HUES64 (cell line): Measurements from ENCODE around the gene MTHFS.

Experiments used
- H3K27ac ChIP-seq: 2 replicates; pipeline ENCODE4 v1.7.0; 2013; ENCODE audit warnings: low read depth, low read length, inconsistent platforms
- H3K27me3 ChIP-seq: 2 replicates; pipeline ENCODE4 v1.6.1; 2013; ENCODE audit warnings: mild to moderate bottlenecking, low read length; ENCODE audit not compliant: insufficient read depth
- H3K36me3 ChIP-seq: 2 replicates; pipeline ENCODE4 v1.6.1; 2013; ENCODE audit warnings: mild to moderate bottlenecking, low read length; ENCODE audit not compliant: insufficient read depth
- H3K4me1 ChIP-seq: 2 replicates; pipeline ENCODE4 v1.6.1; 2013; ENCODE audit warnings: mild to moderate bottlenecking, low read length, moderate library complexity; ENCODE audit not compliant: insufficient read depth
- H3K4me3 ChIP-seq: 2 replicates; pipeline ENCODE4 v1.5.1; 2013; ENCODE audit warnings: mild to moderate bottlenecking, low read length, moderate library complexity
- H3K9ac ChIP-seq: 2 replicates; pipeline ENCODE4 v1.6.1; 2013; ENCODE audit warnings: mild to moderate bottlenecking, low read depth, low read length
- H3K9me3 ChIP-seq: 2 replicates; pipeline ENCODE4 v1.6.1; 2013; ENCODE audit warnings: low read depth, low read length; ENCODE audit not compliant: insufficient read depth
- WGBS: fragments of 150-250, 120-280 bp; methylation state at CpG from one replicate; pipeline ENCODE4 v1.1.7; 2013; ENCODE audit warnings: missing lambda C conversion rate; 5-methylcytosine and 5-hydroxymethylcytosine counted together

MTHFS gene

GRCh38 chr15:79834495-79834894 is 62.3 kb downstream of the MTHFS start:
- no peak overlapping the region for H3K9ac ChIP-seq
- H3K27me3 ChIP-seq = no peaks in the 10 kb centered on the region
- H3K9me3 ChIP-seq = no peaks in the 10 kb centered on the region
- H3K27ac ChIP-seq = no peak overlapping the region
- peaks cover 27% of the 10 kb centered on the region; the same call in 1 of the 2 replicates for H3K36me3 ChIP-seq
- no peak overlapping the region for H3K4me3 ChIP-seq
- no peaks in the 10 kb centered on the region for H3K4me1 ChIP-seq
- WGBS = 95% methylated on average over 4 of the region's 4 CpGs

GRCh38 chr15:79832367-79833120 is 64.3 kb downstream of the MTHFS start:
- no peaks in the 10 kb centered on the region for H3K4me1 ChIP-seq
- no peaks in the 10 kb centered on the region for H3K27me3 ChIP-seq
- no peaks in the 10 kb centered on the region for H3K9me3 ChIP-seq
- no peak overlapping the region for H3K27ac ChIP-seq
- 88% methylated on average over 1 of the region's 1 CpG for WGBS
- no peak overlapping the region for H3K4me3 ChIP-seq
- H3K9ac ChIP-seq = no peak overlapping the region
- H3K36me3 ChIP-seq = peaks cover 15% of the 10 kb centered on the region; the same call in 1 of the 2 replicates

GRCh38 chr15:79831604-79832003 is 65.2 kb downstream of the MTHFS start:
- no peak overlapping the region for H3K27ac ChIP-seq
- WGBS = 100% methylated on average over 1 of the region's 1 CpG
- no peaks in the 10 kb centered on the region for H3K4me1 ChIP-seq
- H3K9me3 ChIP-seq = no peaks in the 10 kb centered on the region
- no peak overlapping the region for H3K9ac ChIP-seq
- peaks cover 11% of the 10 kb centered on the region; the same call in 1 of the 2 replicates for H3K36me3 ChIP-seq
- no peaks in the 10 kb centered on the region for H3K27me3 ChIP-seq
- H3K4me3 ChIP-seq = no peak overlapping the region

GRCh38 chr15:79829950-79830349 is 66.9 kb downstream of the MTHFS start:
- Histone ChIP-seq H3K27ac (no peak overlapping the region), H3K9ac (no peak overlapping the region), H3K4me3 (no peak overlapping the region), H3K9me3 (no peaks in the 10 kb centered on the region), H3K36me3 (peaks cover 11% of the 10 kb centered on the region; the same call in 1 of the 2 replicates), H3K27me3 (no peaks in the 10 kb centered on the region), H3K4me1 (no peaks in the 10 kb centered on the region)
- WGBS = 96% methylated on average over 14 of the region's 14 CpGs

- Histone ChIP-seq H3K4me3 (no peak overlapping the region), H3K27me3 (no peaks in the 10 kb centered on the region), H3K36me3 (peaks cover 6% of the 10 kb centered on the region; the same call in 1 of the 2 replicates), H3K9me3 (no peaks in the 10 kb centered on the region), H3K27ac (no peak overlapping the region), H3K4me1 (no peaks in the 10 kb centered on the region), H3K9ac (no peak overlapping the region)
Observed at GRCh38 chr15:79828447-79828846, 68.4 kb downstream of the MTHFS start.

GRCh38 chr15:79826800-79827199 is 70.0 kb downstream of the MTHFS start:
- H3K4me1 ChIP-seq = no peaks in the 10 kb centered on the region
- H3K4me3 ChIP-seq = no peak overlapping the region
- no peaks in the 10 kb centered on the region for H3K27me3 ChIP-seq
- H3K27ac ChIP-seq = no peak overlapping the region
- 88% methylated on average over 1 of the region's 1 CpG for WGBS
- H3K9me3 ChIP-seq = no peaks in the 10 kb centered on the region
- no peaks in the 10 kb centered on the region for H3K36me3 ChIP-seq
- no peak overlapping the region for H3K9ac ChIP-seq

DNA sequence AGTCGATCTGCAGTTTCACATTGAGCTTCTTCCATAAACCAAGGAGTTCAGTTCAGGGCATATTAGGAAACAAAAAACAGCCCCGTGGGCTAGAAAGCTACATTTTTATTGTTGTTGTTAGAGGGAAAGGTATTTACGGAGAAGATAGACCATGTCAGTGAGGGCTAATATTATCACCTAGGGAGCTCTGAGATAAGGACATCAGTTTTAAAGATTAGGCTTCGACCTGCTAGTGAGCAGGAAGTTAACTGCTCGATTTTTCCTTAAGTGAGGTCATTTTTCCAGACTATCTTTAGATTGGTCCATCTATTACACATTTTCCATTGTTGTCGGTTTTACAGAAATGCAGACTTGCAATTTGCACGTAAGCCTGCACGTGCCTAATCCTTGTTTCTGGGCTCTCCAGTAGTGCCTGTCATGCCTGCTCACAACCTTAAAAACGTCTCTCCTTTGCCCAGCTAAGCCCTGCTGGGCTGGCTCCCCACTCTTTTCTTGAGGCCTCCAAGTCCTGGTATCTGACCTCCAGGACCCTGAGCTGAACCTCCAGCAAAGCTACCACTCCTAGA is 72.6 kb downstream of the MTHFS start:
- Histone ChIP-seq H3K9me3 (peaks cover 7% of the 10 kb centered on the region; the same call in 1 of the 2 replicates), H3K27me3 (no peaks in the 10 kb centered on the region), H3K36me3 (0 out of 2 replicates have a peak, but pooled peaks cover 5% of the 10 kb centered on the region), H3K9ac (no peak overlapping the region), H3K27ac (no peak overlapping the region), H3K4me1 (no peaks in the 10 kb centered on the region), H3K4me3 (no peak overlapping the region)
- WGBS = 86% methylated on average over 9 of the region's 9 CpGs

GRCh38 chr15:79820820-79821219 is 76.0 kb downstream of the MTHFS start:
- Histone ChIP-seq H3K4me3 (no peak overlapping the region), H3K27ac (no peak overlapping the region), H3K36me3 (0 out of 2 replicates have a peak, but pooled peaks cover 5% of the 10 kb centered on the region), H3K9me3 (peaks cover 7% of the 10 kb centered on the region; the same call in 1 of the 2 replicates), H3K27me3 (no peaks in the 10 kb centered on the region), H3K9ac (no peak overlapping the region), H3K4me1 (peaks cover 8% of the 10 kb centered on the region; the same call in 1 of the 2 replicates)
- 97% methylated on average over 2 of the region's 2 CpGs for WGBS

DNA sequence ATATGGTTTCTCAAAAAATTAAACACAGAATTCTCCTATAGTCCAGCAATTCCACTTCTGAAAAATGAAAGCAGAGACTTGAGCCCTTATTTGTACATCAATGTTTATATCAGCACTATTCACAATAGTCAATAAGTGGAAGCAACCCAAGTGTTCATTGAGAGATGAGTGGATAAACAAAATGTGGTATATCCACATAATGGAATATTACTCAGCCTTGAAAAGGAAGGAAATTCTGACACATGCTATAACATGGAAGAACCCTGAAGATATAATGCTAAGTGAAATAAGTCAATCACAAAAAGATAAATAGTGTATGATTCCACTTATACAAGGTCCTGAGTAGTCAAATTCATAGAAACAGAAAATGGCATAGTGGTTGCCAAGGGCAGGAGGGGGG is 76.6 kb downstream of the MTHFS start:
- peaks cover 8% of the 10 kb centered on the region; the same call in 1 of the 2 replicates for H3K4me1 ChIP-seq
- no peak overlapping the region for H3K4me3 ChIP-seq
- H3K27me3 ChIP-seq = no peaks in the 10 kb centered on the region
- 0 out of 2 replicates have a peak, but pooled peaks cover 5% of the 10 kb centered on the region for H3K36me3 ChIP-seq
- H3K9ac ChIP-seq = no peak overlapping the region
- H3K9me3 ChIP-seq = peaks cover 7% of the 10 kb centered on the region; the same call in 1 of the 2 replicates
- no peak overlapping the region for H3K27ac ChIP-seq

- H3K27ac ChIP-seq = no peak overlapping the region
- H3K9me3 ChIP-seq = peaks cover 7% of the 10 kb centered on the region; the same call in 1 of the 2 replicates
- no peak overlapping the region for H3K4me3 ChIP-seq
- H3K4me1 ChIP-seq = peaks cover 8% of the 10 kb centered on the region; the same call in 1 of the 2 replicates
- 89% methylated on average over 6 of the region's 6 CpGs for WGBS
- no peaks in the 10 kb centered on the region for H3K27me3 ChIP-seq
- H3K36me3 ChIP-seq = 0 out of 2 replicates have a peak, but pooled peaks cover 5% of the 10 kb centered on the region
- no peak overlapping the region for H3K9ac ChIP-seq
Observed at GRCh38 chr15:79816571-79816970, 80.2 kb downstream of the MTHFS start.

GRCh38 chr15:79815468-79815867 is 81.3 kb downstream of the MTHFS start:
- WGBS = 95% methylated on average over 5 of the region's 5 CpGs
- Histone ChIP-seq H3K27ac (no peak overlapping the region), H3K4me3 (no peak overlapping the region), H3K27me3 (no peaks in the 10 kb centered on the region), H3K9me3 (peaks cover 6% of the 10 kb centered on the region; the same call in 1 of the 2 replicates), H3K9ac (no peak overlapping the region), H3K36me3 (0 out of 2 replicates have a peak, but pooled peaks cover 5% of the 10 kb centered on the region), H3K4me1 (peaks cover 8% of the 10 kb centered on the region; the same call in 1 of the 2 replicates)
